ENCODE data around the gene ENAM.

DNA sequence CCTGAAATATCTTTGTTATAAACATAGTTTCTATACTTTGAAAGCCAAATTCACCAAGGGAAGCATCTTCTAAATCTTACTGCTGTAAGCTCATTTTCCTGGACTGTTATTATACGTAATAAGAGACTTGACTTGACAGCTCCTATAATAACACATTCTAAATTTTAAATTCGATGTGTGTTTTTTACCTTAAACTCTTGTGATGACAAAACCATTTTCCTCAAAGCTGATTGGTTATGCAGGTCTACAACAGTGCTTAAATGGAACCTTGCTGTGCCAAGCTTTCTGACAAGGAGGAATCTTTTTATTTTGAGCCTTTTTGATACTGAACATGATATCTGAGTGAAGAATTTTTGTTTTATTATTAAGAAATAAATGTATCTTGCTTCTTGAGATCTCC lies at the start of gene ENAM:
- TF ChIP-seq, protein P1, sequence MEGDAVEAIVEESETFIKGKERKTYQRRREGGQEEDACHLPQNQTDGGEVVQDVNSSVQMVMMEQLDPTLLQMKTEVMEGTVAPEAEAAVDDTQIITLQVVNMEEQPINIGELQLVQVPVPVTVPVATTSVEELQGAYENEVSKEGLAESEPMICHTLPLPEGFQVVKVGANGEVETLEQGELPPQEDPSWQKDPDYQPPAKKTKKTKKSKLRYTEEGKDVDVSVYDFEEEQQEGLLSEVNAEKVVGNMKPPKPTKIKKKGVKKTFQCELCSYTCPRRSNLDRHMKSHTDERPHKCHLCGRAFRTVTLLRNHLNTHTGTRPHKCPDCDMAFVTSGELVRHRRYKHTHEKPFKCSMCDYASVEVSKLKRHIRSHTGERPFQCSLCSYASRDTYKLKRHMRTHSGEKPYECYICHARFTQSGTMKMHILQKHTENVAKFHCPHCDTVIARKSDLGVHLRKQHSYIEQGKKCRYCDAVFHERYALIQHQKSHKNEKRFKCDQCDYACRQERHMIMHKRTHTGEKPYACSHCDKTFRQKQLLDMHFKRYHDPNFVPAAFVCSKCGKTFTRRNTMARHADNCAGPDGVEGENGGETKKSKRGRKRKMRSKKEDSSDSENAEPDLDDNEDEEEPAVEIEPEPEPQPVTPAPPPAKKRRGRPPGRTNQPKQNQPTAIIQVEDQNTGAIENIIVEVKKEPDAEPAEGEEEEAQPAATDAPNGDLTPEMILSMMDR (IDR thresholded peaks at IDR 0.05; ENCODE audit: low read depth, low read length, poor library complexity, severe bottlenecking) = no peak
- TF ChIP-seq EZH2phosphoT487 (IDR thresholded peaks at IDR 0.05; ENCODE audit: borderline replicate concordance, low read length) = no peak

All from DOHH2 (cell line).